K562 (cell line): ENCODE data around the gene SPIB.

Experiments
- KLF13 ChIP-seq: fragments of 450-650 bp; IDR thresholded peaks from 2 replicates; pipeline ENCODE4 v1.6.1; 2016; ENCODE audit warnings: missing genetic modification characterization, low read depth, mild to moderate bottlenecking, missing compliant biosample characterization, moderate library complexity, borderline replicate concordance
- TAL1 ChIP-seq: fragments of 450-650 bp; IDR thresholded peaks from 2 replicates; pipeline ENCODE4 v1.6.1; 2016; ENCODE audit warnings: mild to moderate bottlenecking
- TF ChIP-seq, protein P1 (sequence below): sonication (generic); formaldehyde crosslinking; IDR thresholded peaks from 2 replicates; pipeline ENCODE4 v1.8.0; 2022; ENCODE audit warnings: missing genetic modification reagents, mild to moderate bottlenecking, borderline replicate concordance

DNA sequence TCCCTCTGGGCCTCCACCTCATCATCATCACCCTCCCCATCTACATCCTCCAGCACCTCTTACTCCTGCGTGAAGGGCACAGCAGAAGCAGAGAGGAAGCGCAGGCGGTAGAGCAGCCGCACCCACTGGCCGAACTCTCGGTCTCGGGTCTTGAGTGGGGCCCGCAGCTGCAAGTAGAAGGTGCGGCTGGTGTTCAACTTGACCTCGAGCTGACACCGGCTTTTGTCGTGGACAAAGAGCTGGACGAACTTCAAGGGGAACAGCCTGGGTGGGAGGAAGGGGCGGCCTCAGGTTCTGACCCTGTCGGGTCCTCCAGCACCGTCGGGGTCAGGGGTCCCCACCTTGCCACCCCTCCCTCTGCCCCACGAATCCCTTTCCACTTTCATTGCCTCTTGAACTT, 48.8 kb downstream of the SPIB start:
- TF ChIP-seq TAL1 (no peak), KLF13 (tag) (no peak)
- TF ChIP-seq, protein P1, sequence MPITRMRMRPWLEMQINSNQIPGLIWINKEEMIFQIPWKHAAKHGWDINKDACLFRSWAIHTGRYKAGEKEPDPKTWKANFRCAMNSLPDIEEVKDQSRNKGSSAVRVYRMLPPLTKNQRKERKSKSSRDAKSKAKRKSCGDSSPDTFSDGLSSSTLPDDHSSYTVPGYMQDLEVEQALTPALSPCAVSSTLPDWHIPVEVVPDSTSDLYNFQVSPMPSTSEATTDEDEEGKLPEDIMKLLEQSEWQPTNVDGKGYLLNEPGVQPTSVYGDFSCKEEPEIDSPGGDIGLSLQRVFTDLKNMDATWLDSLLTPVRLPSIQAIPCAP (CRISPR knock-in tag) = no peak
